Neural progenitor cell (in vitro differentiated cells): ENCODE data around the gene THAP12. TPM values are rescaled to one million over a fixed set of nuclear protein-coding genes. Genes with fewer than 3 reads are reported as not detected.
A peak's percentile ranks its signal among the peaks of the same experiment; 100 is the strongest.

ENCODE experiments used
- DNase-seq: peaks from one replicate; pipeline ENCODE4 v3.0.0-alpha.2; 2016; ENCODE audit warnings: low spot score
- H2AFZ ChIP-seq: fragments of 200-600 bp; sonication (generic); replicated peaks from 2 replicates; pipeline ENCODE4 v1.6.1; 2016; ENCODE audit warnings: antibody characterized with exemption
- H3F3A ChIP-seq: fragments of 200-600 bp; sonication (generic); 2 replicates; pipeline ENCODE4 v1.6.1; 2016; ENCODE audit warnings: antibody characterized with exemption, low read depth
- H3K27ac ChIP-seq: fragments of 200-600 bp; sonication (generic); 2 replicates; pipeline ENCODE4 v1.5.1; 2016; ENCODE audit warnings: mild to moderate bottlenecking
- H3K27me3 ChIP-seq: fragments of 200-600 bp; sonication (generic); 2 replicates; pipeline ENCODE4 v1.6.1; 2016; ENCODE audit warnings: mild to moderate bottlenecking, moderate library complexity
- H3K36me3 ChIP-seq: fragments of 200-600 bp; sonication (generic); 2 replicates; pipeline ENCODE4 v1.5.1; 2016
- H3K4me1 ChIP-seq: fragments of 200-600 bp; sonication (generic); 2 replicates; pipeline ENCODE4 v1.6.1; 2016; ENCODE audit warnings: mixed run types
- H3K4me2 ChIP-seq: fragments of 200-600 bp; sonication (generic); 2 replicates; pipeline ENCODE4 v1.6.1; 2016
- H3K4me3 ChIP-seq: fragments of 200-600 bp; sonication (generic); 2 replicates; pipeline ENCODE4 v1.5.1; 2016
- H3K79me2 ChIP-seq: fragments of 200-600 bp; sonication (generic); 2 replicates; pipeline ENCODE4 v1.6.1; 2016; ENCODE audit warnings: low read depth
- H3K9ac ChIP-seq: fragments of 200-600 bp; sonication (generic); 2 replicates; pipeline ENCODE4 v1.6.1; 2016
- H3K9me3 ChIP-seq: fragments of 200-600 bp; sonication (generic); 2 replicates; pipeline ENCODE4 v1.5.1; 2016; ENCODE audit warnings: low read depth
- H4K20me1 ChIP-seq: fragments of 200-600 bp; sonication (generic); 2 replicates; pipeline ENCODE4 v1.6.1; 2016; ENCODE audit warnings: low read depth
- H3K27ac Mint-ChIP-seq: 3 replicates; pipeline ENCODE4 v1.8.0; 2021; ENCODE audit warnings: mixed read lengths
- H3K27me3 Mint-ChIP-seq: 2 replicates; pipeline ENCODE4 v1.8.0; 2022; ENCODE audit warnings: low read depth, mild to moderate bottlenecking, inconsistent platforms, moderate library complexity, mixed read lengths; ENCODE audit not compliant: insufficient read depth
- H3K36me3 Mint-ChIP-seq: 3 replicates; pipeline ENCODE4 v1.8.0; 2021; ENCODE audit warnings: mixed read lengths
- H3K4me1 Mint-ChIP-seq: 3 replicates; pipeline ENCODE4 v1.8.0; 2021; ENCODE audit warnings: mixed read lengths
- H3K4me3 Mint-ChIP-seq: 3 replicates; pipeline ENCODE4 v1.8.0; 2021; ENCODE audit warnings: mild to moderate bottlenecking, moderate library complexity, mixed read lengths
- H3K9me3 Mint-ChIP-seq: 3 replicates; pipeline ENCODE4 v1.8.0; 2020; ENCODE audit warnings: mixed read lengths
- EZH2 ChIP-seq: fragments of 200-600 bp; sonication (generic); IDR thresholded peaks from 2 replicates; pipeline ENCODE4 v1.6.1; 2017; ENCODE audit warnings: antibody characterized with exemption, mild to moderate bottlenecking, moderate library complexity
- EZH2phosphoT487 ChIP-seq: fragments of 200-600 bp; sonication (generic); IDR thresholded peaks from 2 replicates; pipeline ENCODE4 v1.6.1; 2017; ENCODE audit warnings: antibody characterized with exemption
- total RNA-seq: library from RNA; depleted of rRNA; stranded (reverse); fragments of >200 nt; gene quantifications from 2 replicates; pipeline ENCODE4 v1.2.3, GENCODE V29; 2015; ENCODE audit warnings: low replicate concordance
- TF ChIP-seq, protein P1 (sequence below): fragments of 200-600 bp; sonication (generic); IDR thresholded peaks from 2 replicates; pipeline ENCODE4 v1.5.1; 2017; ENCODE audit warnings: antibody characterized with exemption, mild to moderate bottlenecking

The THAP12 gene
- total RNA-seq, 1 donor from 2014 or later, result 112 TPM

DNA sequence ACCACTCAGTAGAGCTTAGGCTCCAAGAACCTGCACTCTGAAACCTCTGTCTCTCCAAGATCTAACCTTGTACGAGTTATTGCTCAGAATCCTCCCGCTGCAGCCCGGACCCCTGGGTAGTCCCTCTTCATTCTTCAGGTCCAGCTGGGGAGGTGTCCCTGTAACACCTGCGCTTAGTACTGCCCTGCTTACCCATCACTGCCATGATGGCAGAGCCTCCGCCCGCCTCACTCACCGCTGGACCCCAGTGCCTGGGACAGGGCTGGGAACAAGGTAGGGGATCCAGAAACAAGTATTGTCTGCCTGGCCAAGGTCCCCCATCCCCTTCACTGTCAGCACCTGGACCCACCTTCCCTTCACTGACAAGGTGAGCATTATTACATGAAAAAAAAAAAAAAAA lies 50.3 kb downstream of the THAP12 start:
- no peaks in the 10 kb centered on the region for H3F3A ChIP-seq
- no peak overlapping the region for H3K4me2 ChIP-seq
- H3K27me3 ChIP-seq, result no peaks in the 10 kb centered on the region
- H3K36me3 ChIP-seq, result no peaks in the 10 kb centered on the region
- peaks cover 10% of the 10 kb centered on the region for H3K4me1 ChIP-seq
- H3K9me3 ChIP-seq, result no peaks in the 10 kb centered on the region
- H3K9ac ChIP-seq, result no peak overlapping the region
- H3K4me3 ChIP-seq, result no peak overlapping the region
- H3K27me3 Mint-ChIP-seq, result peaks cover 8% of the 10 kb centered on the region
- H3K9me3 Mint-ChIP-seq, result peaks cover 21% of the 10 kb centered on the region
- peaks cover 6% of the 10 kb centered on the region for H3K36me3 Mint-ChIP-seq
- no peak overlapping the region for H3K27ac ChIP-seq
- no peaks in the 10 kb centered on the region for H3K79me2 ChIP-seq
- TF ChIP-seq, protein P1, sequence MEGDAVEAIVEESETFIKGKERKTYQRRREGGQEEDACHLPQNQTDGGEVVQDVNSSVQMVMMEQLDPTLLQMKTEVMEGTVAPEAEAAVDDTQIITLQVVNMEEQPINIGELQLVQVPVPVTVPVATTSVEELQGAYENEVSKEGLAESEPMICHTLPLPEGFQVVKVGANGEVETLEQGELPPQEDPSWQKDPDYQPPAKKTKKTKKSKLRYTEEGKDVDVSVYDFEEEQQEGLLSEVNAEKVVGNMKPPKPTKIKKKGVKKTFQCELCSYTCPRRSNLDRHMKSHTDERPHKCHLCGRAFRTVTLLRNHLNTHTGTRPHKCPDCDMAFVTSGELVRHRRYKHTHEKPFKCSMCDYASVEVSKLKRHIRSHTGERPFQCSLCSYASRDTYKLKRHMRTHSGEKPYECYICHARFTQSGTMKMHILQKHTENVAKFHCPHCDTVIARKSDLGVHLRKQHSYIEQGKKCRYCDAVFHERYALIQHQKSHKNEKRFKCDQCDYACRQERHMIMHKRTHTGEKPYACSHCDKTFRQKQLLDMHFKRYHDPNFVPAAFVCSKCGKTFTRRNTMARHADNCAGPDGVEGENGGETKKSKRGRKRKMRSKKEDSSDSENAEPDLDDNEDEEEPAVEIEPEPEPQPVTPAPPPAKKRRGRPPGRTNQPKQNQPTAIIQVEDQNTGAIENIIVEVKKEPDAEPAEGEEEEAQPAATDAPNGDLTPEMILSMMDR, result no peak
- TF ChIP-seq EZH2, result no peak
- TF ChIP-seq EZH2phosphoT487, result no peak
- no peak overlapping the region for H3K27ac Mint-ChIP-seq
- DNase-seq, result no peak
- H3K4me3 Mint-ChIP-seq, result no peak overlapping the region
- H4K20me1 ChIP-seq, result no peaks in the 10 kb centered on the region
- H2AFZ ChIP-seq, result peak overlapping the region; percentile 90
- peaks cover 18% of the 10 kb centered on the region for H3K4me1 Mint-ChIP-seq

DNA sequence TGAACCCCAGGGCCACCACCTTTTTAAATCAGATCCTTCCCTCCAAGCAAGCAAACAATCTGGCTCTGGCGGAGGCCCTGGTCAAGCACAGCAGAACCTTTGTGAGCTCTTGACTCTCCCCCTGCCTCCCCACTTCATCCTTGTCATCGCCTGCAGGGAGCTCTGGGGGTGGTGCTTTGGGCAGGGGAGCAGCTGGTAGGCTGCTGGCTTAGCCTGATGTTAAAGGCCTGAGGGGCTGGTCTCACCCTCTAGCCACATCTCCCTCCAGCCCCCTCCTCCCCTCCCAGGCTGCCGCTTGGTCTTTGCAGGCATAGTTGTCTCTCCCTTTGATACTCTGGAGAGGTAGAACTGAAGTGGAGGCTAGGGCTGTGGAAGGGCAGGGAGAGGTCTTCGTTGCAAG lies 50.9 kb downstream of the THAP12 start:
- peaks cover 15% of the 10 kb centered on the region for H3K9me3 Mint-ChIP-seq
- H3K36me3 Mint-ChIP-seq, result peaks cover 6% of the 10 kb centered on the region
- H3F3A ChIP-seq, result no peaks in the 10 kb centered on the region
- H3K79me2 ChIP-seq, result no peaks in the 10 kb centered on the region
- TF ChIP-seq EZH2 (no peak), EZH2phosphoT487 (no peak)
- TF ChIP-seq, protein P1, result no peak
- H2AFZ ChIP-seq, result peak overlapping the region; percentile 90
- no peak overlapping the region for H3K9ac ChIP-seq
- no peak overlapping the region for H3K27ac ChIP-seq
- H3K9me3 ChIP-seq, result no peaks in the 10 kb centered on the region
- no peak overlapping the region for H3K4me3 Mint-ChIP-seq
- H3K4me1 ChIP-seq, result peaks cover 14% of the 10 kb centered on the region
- H3K4me1 Mint-ChIP-seq, result peaks cover 18% of the 10 kb centered on the region
- no peak overlapping the region for H3K4me2 ChIP-seq
- no peak overlapping the region for H3K27ac Mint-ChIP-seq
- peak; percentile 57 for DNase-seq
- H3K4me3 ChIP-seq, result no peak overlapping the region
- H3K36me3 ChIP-seq, result no peaks in the 10 kb centered on the region
- peaks cover 8% of the 10 kb centered on the region for H3K27me3 Mint-ChIP-seq
- H4K20me1 ChIP-seq, result no peaks in the 10 kb centered on the region
- H3K27me3 ChIP-seq, result no peaks in the 10 kb centered on the region

DNA sequence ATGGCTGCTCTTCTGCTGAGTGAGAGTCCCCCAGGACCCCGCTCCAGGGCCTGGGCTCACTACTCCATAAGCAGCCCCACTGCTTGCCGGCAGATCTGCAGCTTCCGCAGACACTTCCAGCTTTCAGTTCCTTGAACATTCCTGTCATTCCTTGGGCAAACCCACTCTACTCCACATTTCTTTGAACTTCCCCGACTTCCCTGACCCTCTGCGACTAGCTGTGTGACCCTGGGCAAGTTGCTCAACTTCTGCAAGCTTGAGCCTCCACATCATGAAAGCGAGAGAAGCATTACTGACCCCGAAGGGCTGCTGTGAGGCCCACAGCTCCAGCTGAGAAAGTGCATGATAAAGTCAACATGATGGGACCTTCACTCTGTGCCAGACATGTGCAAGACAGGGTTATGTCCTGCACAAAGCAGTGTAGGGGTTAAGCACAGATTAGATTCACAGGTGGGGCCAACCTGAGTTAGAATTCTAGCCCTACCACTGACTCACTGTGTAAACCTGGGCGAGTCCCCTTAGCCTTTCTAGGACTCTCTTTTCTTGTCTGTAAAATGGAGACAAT lies 51.8 kb downstream of the THAP12 start:
- no peaks in the 10 kb centered on the region for H3K9me3 ChIP-seq
- peaks cover 7% of the 10 kb centered on the region for H3K9me3 Mint-ChIP-seq
- peak overlapping the region; percentile 43 for H3K27ac Mint-ChIP-seq
- DNase-seq, result peak; percentile 46
- no peak overlapping the region for H3K9ac ChIP-seq
- H3K36me3 Mint-ChIP-seq, result peaks cover under 1% of the 10 kb centered on the region
- H2AFZ ChIP-seq, result no peak overlapping the region
- no peak for TF ChIP-seq EZH2phosphoT487
- H3K4me3 Mint-ChIP-seq, result no peak overlapping the region
- H3K27me3 ChIP-seq, result no peaks in the 10 kb centered on the region
- no peak overlapping the region for H3K4me2 ChIP-seq
- no peak overlapping the region for H3K4me3 ChIP-seq
- no peaks in the 10 kb centered on the region for H3K36me3 ChIP-seq
- peaks cover 16% of the 10 kb centered on the region for H3K4me1 ChIP-seq
- H4K20me1 ChIP-seq, result no peaks in the 10 kb centered on the region
- no peak overlapping the region for H3K27ac ChIP-seq
- H3K4me1 Mint-ChIP-seq, result peaks cover 18% of the 10 kb centered on the region
- no peaks in the 10 kb centered on the region for H3K79me2 ChIP-seq
- H3K27me3 Mint-ChIP-seq, result peaks cover 10% of the 10 kb centered on the region
- H3F3A ChIP-seq, result no peaks in the 10 kb centered on the region

DNA sequence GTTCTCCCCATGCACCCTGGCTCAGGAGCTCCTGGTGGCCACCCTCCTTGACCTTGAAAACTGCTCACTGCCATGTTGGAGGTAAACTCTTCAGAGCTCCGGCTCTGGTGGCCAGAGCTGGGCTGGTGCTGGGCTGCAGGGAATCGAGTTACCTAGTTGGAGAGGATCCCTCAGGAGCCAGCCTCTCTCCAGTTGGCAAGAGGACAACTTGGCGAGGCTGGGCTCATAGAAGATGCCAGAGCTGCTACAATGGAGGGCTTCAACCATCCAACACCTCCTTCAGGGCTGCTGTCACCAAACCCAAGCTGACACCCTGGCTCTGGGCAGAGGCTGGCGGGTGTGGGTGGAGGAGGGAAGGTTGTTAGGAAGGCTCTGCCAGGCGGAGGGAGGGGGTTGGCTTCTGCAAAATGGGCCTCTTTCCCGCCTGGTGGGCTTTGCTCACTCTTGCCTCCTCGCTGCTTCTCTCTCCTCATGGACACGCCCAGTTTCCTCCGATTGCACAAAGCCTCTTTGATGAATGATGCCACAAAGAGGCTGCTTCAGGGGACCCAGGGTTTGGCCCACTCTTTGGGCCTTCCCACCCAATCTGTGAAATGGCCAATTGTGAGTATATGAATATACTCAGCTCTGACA lies 53.1 kb downstream of the THAP12 start:
- Mint-ChIP-seq H3K36me3 (no peaks in the 10 kb centered on the region), H3K27me3 (peaks cover 13% of the 10 kb centered on the region), H3K9me3 (no peaks in the 10 kb centered on the region), H3K4me3 (no peak overlapping the region), H3K4me1 (peaks cover 24% of the 10 kb centered on the region), H3K27ac (peak overlapping the region; percentile 42)
- Histone ChIP-seq H4K20me1 (no peaks in the 10 kb centered on the region), H3K36me3 (no peaks in the 10 kb centered on the region), H3K4me1 (peaks cover 16% of the 10 kb centered on the region), H3K79me2 (no peaks in the 10 kb centered on the region), H3K4me3 (no peak overlapping the region), H3K9ac (no peak overlapping the region), H2AFZ (no peak overlapping the region), H3K4me2 (no peak overlapping the region), H3F3A (no peaks in the 10 kb centered on the region), H3K27ac (no peak overlapping the region), H3K9me3 (no peaks in the 10 kb centered on the region), H3K27me3 (peaks cover 11% of the 10 kb centered on the region)
- DNase-seq, result no peak
- TF ChIP-seq EZH2phosphoT487 (no peak), EZH2 (no peak)
- TF ChIP-seq, protein P1, result no peak
